ENCODE results near the gene MRPL30. TPM values are rescaled to one million over a fixed set of nuclear protein-coding genes. Genes with fewer than 3 reads are reported as not detected.
"Not testable (repeated sequence)": the region's sequence is repeated elsewhere in the genome, so short reads cannot be mapped to it uniquely, and the experiment has no call there.

The MRPL30 gene
- total RNA-seq, 1 experiment from 2014 or later = 49.6 TPM

- no peak for DNase-seq (ENCODE audit: low spot score)
Measured at GRCh38 chr2:99184811-99185210, 3.8 kb downstream of the MRPL30 start.

DNA sequence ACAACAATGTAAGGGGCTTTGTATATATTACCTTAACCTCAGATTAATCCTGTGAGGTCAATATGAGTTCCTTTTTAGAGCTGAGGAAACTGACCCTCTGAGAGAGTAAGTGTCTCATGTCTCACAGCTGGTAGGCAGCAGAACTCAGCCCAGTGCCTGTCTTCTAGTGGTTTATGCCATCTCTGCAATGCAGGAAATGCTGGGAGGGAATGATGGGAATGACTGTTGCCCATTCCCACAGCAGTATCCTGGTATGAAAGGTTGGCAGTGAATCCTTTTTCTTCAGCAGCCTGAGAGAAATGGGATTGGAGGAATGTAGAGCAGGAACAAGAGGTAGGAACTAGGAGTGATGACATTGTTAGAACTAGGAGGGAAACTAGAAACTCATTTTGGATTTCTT, 6.0 kb downstream of the MRPL30 start:
- no peak for DNase-seq (ENCODE audit: low spot score)

- DNase-seq (ENCODE audit: low spot score) = no peak
Measured at GRCh38 chr2:99188357-99188756, 7.4 kb downstream of the MRPL30 start.

DNA sequence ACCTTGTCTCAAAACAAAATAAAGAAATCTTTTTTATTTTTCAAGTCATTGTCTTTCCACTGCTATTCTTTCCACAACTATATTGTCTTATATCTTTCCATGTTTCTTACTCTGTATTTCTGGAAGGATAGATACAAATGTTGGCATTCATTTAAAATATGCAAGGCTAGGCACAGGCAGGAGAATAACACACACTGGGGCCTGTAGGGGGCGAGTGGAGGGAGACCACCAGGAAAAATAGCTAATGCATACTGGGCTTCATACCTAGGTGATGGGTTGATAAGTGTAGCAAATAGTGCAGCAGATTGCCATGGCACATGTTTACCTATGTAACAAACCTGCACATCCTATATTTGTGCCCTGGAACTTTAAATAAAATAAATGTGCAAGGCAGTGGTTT, 9.6 kb downstream of the MRPL30 start:
- DNase-seq (ENCODE audit: low spot score) = no peak

- DNase-seq (ENCODE audit: low spot score) = not testable (repeated sequence)
Measured at GRCh38 chr2:99192364-99192763, 11.4 kb downstream of the MRPL30 start.

DNA sequence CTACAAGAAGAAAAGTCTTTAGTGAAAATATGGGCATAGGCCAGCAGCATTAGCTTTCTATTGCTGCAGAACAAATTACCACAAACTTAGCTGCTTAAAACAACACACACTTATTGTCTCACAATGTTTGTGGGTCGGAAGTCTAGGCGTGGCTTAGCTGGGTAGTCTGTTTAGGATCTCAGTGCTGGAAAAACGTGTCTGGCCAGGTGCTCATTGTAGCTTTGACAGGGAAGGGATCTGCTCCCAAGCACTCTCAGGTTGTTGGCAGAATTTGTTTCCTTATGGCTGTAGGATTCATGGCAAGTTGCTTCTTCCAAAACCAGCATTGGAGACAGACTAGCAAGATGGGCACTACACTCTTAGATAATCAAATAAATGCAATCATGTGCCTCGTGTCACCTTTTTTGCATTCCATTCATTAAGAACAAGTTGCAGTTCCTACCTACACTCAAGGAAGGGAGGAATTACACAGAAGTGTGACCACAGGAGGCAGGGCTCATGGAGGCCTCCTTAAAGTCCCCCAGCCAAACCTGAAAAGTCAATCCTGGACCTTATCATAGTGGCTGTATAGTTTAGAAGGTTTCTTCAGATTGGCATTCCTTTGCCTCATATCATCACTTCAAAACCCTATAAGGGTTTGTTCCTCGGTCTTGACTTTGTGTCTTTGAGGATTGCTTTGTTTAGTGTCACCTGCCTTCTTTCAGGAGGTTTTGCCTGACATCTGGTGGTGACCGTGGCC, 17.3 kb downstream of the MRPL30 start:
- DNase-seq (ENCODE audit: low spot score) = no peak

DNA sequence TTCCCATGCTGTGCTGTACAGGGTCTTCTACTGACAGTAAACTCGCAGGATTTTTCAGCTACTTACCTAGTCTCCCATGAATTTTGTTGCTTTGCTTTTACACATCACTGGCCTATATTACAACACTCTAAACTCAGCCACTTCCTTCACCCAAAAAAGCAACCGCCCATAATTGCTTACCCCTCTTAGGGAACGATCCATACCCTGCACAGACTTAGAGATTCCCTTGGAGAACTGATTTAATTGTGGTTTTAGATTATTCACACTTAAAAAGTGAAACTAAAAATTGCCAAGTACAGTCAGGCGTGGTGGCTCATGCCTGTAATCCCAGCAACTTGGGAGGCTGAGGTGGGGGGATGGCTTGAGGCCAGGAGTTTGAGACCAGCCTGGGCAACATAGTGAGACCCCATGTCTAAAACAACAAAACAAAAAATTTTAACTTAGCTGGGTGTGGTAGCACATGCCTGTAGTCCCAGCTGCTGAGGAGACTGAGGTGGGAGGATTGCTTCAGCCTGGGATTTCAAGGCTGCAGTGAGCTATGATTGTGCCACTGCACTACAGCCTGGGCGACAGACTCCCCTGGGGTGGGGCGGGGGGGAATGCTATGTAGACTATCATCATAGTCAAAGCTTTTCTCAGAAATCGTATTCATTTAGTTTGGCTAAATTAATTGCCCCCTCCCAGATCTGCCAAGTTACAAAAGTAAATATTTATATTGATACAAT, 19.3 kb downstream of the MRPL30 start:
- DNase-seq (ENCODE audit: low spot score) = no peak

- no peak for DNase-seq (ENCODE audit: low spot score)
Measured at GRCh38 chr2:99201959-99202678, 21.1 kb downstream of the MRPL30 start.

- DNase-seq (ENCODE audit: low spot score) = no peak
Measured at GRCh38 chr2:99205491-99205890, 24.5 kb downstream of the MRPL30 start.

GRCh38 chr2:99216096-99216495, 35.1 kb downstream of the MRPL30 start:
- DNase-seq (ENCODE audit: low spot score) = no peak

- no peak for DNase-seq (ENCODE audit: low spot score)
Measured at GRCh38 chr2:99217929-99218501, 37.0 kb downstream of the MRPL30 start.

GRCh38 chr2:99233177-99233576, 52.2 kb downstream of the MRPL30 start:
- DNase-seq (ENCODE audit: low spot score) = not testable (repeated sequence)

GRCh38 chr2:99238599-99238998, 57.6 kb downstream of the MRPL30 start:
- DNase-seq (ENCODE audit: low spot score) = no peak

- DNase-seq (ENCODE audit: low spot score) = no peak
Measured at GRCh38 chr2:99240431-99240830, 59.4 kb downstream of the MRPL30 start.

DNA sequence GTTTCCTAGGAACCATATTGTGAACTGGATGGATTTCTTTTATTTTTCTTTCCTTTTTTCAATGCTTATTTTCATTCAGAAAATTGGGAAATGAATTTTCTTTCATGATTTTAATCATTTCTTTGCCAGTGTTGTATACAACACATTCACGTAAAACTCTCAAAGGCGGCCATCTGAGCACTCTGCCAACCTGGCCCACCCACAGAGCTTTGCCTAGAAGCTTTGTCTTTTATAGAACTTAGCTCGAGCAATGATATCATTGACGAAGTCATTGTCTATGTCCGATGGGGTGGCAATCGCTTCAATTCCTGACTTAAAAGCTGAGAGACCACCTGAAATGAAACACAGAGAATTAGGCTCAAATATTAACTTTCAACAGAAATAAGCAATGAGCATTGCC, 61.2 kb downstream of the MRPL30 start:
- no peak for DNase-seq (ENCODE audit: low spot score)

Other genes starting within 250 kb of the MRPL30 start
- 0.08 TPM in 1 of 2 replicates, not detected in the other for gene CRACDL, start 245.0 kb upstream of the MRPL30 start, total RNA-seq (2014; rRNA removed; shearing (Covaris generic))
- 0.37 and 3.8 TPM in 2 replicates for gene C2orf15, start 39.5 kb upstream of the MRPL30 start, total RNA-seq (2014; rRNA removed; shearing (Covaris generic))
- 1.9 and 3.0 TPM in 2 replicates for gene TSGA10, start 26.2 kb upstream of the MRPL30 start, total RNA-seq (2014; rRNA removed; shearing (Covaris generic))
- gene LIPT1, start 26.2 kb upstream of the MRPL30 start, total RNA-seq (2014; rRNA removed; shearing (Covaris generic)) = 4.9 and 8.5 TPM in 2 replicates
- gene MITD1, start 126 bp upstream of the MRPL30 start, total RNA-seq (2014; rRNA removed; shearing (Covaris generic)) = 23.8 and 24.1 TPM in 2 replicates
- not detected in 2 replicates for gene LYG2, start 74.5 kb downstream of the MRPL30 start, total RNA-seq (2014; rRNA removed; shearing (Covaris generic))
- gene LYG1, start 120.0 kb downstream of the MRPL30 start, total RNA-seq (2014; rRNA removed; shearing (Covaris generic)) = 0.12 and 0.15 TPM in 2 replicates
- 67.6 and 81.0 TPM in 2 replicates for gene TXNDC9, start 155.1 kb downstream of the MRPL30 start, total RNA-seq (2014; rRNA removed; shearing (Covaris generic))
- gene EIF5B, start 156.2 kb downstream of the MRPL30 start, total RNA-seq (2014; rRNA removed; shearing (Covaris generic)) = 11.7 and 12.7 TPM in 2 replicates

Measured in H4 (cell line).